Memory B cell (primary cell): Measurements from ENCODE around the gene BMP7.
"Not testable (repeated sequence)": the region's sequence is repeated elsewhere in the genome, so short reads cannot be mapped to it uniquely, and the experiment has no call there.

ENCODE experiments used
- ATAC-seq: fragments of 150-1000 bp; cut with Tn5 transposase; 2 replicates; pipeline ENCODE4 v1.10.0; 2021; ENCODE audit warnings: low read depth, mild to moderate bottlenecking, moderate library complexity
- DNase-seq, 2 donors: peaks; one replicate each; pipeline ENCODE4 v3.0.0; 2022; ENCODE audit warnings: low spot score in 2 of 2
- H3K27ac Mint-ChIP-seq: one replicate; pipeline ENCODE4 v1.8.0; 2022; ENCODE audit warnings: mild to moderate bottlenecking, moderate library complexity, mixed read lengths
- H3K27me3 Mint-ChIP-seq: one replicate; pipeline ENCODE4 v1.8.0; 2022; ENCODE audit warnings: mixed read lengths
- H3K36me3 Mint-ChIP-seq: one replicate; pipeline ENCODE4 v1.8.0; 2022; ENCODE audit warnings: mild to moderate bottlenecking, mixed read lengths
- H3K4me1 Mint-ChIP-seq: one replicate; pipeline ENCODE4 v1.8.0; 2022; ENCODE audit warnings: mixed read lengths
- H3K4me3 Mint-ChIP-seq: one replicate; pipeline ENCODE4 v1.8.0; 2022; ENCODE audit warnings: mild to moderate bottlenecking, moderate library complexity, mixed read lengths
- H3K9me3 Mint-ChIP-seq: one replicate; pipeline ENCODE4 v1.8.0; 2022; ENCODE audit warnings: mixed read lengths

The BMP7 gene

DNA sequence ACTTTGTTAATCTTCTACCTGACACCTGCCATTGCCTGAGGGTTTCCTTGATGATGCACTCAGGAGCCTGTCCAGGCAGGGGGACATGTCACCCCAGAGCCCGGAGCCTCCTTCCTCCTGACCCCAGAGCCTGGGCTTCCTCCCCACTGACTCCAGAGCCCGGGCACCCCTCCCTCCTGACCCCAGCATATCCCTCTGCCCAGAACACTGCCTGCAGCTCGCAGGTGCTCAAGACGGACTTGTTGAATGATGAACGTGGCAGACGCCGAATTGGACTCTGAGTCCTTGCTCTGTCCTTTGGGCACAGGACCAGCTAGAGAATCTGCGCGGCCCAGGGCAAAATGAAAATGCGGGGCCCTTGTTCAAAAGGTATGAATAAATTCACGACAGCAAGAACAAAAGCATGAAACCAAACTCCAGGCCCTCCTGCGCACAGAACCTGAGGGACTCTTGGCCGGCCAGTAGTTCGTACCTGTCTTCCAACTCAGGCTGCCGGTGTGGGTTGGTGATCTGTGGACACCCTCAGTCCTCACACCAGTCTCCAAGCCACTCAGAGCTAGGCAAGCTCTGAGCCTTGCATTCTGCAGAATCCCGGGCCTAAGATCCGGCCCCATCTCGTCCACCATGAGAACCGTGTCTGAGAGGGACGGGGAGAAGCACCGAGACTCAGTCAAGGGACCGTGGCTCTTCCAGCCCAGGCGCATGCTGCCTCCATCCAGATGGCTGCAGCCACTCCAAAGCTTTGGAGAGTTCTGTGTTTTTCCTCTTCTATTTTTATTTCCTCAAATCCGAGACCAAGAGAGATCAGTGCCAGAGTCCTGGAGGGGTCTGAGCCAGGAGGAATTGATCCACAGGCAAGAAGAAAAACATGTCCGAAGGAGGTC is 104.7 kb downstream of the BMP7 start:
- Mint-ChIP-seq H3K9me3 (peaks cover 1% of the 10 kb centered on the region), H3K4me3 (no peak overlapping the region), H3K4me1 (no peaks in the 10 kb centered on the region), H3K27me3 (peaks cover 8% of the 10 kb centered on the region), H3K27ac (no peak overlapping the region), H3K36me3 (no peaks in the 10 kb centered on the region)
- DNase-seq (no peak), ATAC-seq (no peak)

DNA sequence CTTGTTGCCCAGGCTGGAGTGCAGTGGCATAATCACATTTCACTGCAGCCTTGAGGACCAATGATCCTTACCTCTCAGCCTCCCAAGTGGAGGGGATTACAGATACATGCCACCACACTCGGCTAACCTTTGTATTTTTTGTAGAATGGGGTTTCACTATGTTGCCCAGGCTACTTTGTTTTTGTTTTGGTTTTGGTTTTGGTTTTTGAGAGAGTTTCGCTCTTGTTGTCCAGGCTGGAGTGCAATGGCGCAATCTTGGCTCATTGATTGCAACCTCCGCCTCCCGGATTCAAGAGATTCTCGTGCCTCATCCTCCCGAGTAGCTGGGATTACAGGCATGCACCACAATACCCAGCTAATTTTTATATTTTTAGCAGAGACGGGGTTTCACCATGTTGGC is 105.5 kb downstream of the BMP7 start:
- Mint-ChIP-seq H3K4me1 (no peaks in the 10 kb centered on the region), H3K27ac (no peak overlapping the region), H3K36me3 (no peaks in the 10 kb centered on the region), H3K9me3 (peaks cover 1% of the 10 kb centered on the region), H3K4me3 (no peak overlapping the region), H3K27me3 (peaks cover 8% of the 10 kb centered on the region)
- ATAC-seq (no peak), DNase-seq (no peak)

DNA sequence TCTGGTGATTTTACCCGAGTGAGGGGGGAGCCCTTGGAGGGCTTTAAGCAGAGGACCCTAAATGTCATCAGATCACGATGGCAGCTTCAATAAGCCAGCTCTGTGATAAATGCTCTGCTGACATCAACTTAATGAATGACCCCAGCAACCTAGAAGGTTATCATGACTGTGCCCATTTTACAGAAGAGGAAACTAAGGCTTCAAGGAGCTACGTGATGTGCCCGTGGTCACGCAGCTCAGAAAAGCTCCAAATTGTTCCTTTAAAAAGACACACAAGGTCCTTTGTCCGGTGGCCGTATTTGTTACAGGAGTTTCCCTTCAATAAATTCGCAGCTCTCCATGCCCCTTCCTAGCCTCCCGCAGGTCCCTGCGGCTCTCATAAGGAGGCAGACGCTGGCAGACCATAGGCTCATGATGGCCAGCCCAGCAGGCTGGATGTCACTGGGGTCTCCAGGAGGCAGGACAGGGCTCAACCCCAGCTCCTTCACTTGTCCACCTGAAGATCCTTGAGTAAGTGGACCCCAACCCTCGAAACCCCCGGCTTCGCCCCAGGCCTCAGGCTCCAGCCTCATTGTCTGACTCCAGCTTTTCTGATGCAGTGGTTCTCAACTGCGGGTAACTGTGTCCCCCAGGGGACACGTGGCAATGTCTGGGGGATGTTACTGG is 106.4 kb downstream of the BMP7 start:
- H3K4me3 Mint-ChIP-seq, result no peak overlapping the region
- H3K36me3 Mint-ChIP-seq, result no peaks in the 10 kb centered on the region
- peaks cover 1% of the 10 kb centered on the region for H3K9me3 Mint-ChIP-seq
- H3K27me3 Mint-ChIP-seq, result peaks cover 3% of the 10 kb centered on the region
- ATAC-seq (no peak), DNase-seq (no peak)
- H3K4me1 Mint-ChIP-seq, result no peaks in the 10 kb centered on the region
- no peak overlapping the region for H3K27ac Mint-ChIP-seq

DNA sequence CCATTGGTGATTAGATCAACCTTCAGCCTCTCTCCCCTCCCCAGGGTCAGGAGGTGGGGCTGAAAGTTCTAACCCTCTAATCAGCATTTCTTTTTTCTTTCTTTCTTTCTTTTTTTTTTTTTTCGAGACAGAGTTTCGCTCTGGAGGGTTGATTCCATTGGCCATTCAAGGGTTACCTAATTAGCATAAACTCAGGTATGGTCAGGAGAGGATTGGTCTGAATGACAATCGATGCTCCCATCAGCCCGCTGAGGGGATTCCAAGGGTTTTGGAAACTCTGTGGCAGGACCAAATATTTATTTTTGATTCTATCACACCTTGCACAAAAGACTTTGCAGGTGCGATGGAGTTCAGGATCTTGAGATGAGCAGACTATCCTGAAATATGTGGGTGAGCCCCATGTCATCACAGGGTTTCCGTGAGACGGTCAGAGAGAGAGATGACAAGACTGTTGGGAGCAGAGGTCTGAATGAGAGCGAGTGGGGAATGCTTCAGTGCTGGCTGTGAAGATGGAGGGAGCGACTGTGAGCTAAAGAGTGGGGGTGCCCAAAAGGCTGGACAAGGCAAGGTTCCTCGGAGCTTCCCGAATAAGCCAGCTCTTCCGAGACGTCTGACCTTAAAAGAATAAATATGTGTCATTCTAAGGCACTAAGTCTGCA is 107.1 kb downstream of the BMP7 start:
- Mint-ChIP-seq H3K4me3 (no peak overlapping the region), H3K4me1 (no peaks in the 10 kb centered on the region), H3K27me3 (no peaks in the 10 kb centered on the region), H3K36me3 (no peaks in the 10 kb centered on the region), H3K27ac (no peak overlapping the region), H3K9me3 (peaks cover 1% of the 10 kb centered on the region)
- ATAC-seq, result no peak
- no peak for DNase-seq

DNA sequence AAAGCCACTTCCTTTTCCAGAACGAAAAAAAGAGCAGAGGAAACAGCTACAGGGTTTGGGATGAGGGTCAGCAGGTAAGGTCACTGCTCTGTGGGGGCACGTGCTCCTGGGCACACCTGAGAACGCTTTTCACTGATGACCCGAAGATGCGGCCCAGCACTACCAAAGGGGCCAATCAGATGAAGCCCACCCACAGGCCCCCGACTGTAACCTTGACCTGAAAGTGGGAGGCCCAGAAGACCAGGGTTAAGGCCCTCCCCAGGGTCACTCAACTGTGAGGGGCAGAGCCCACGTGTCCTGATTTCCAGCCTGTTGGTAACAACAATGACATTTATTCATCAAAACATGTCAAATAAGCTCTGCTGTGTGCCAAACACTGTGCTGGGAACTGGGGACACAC is 108.0 kb downstream of the BMP7 start:
- peaks cover 1% of the 10 kb centered on the region for H3K9me3 Mint-ChIP-seq
- DNase-seq (no peak), ATAC-seq (no peak)
- no peaks in the 10 kb centered on the region for H3K4me1 Mint-ChIP-seq
- H3K27me3 Mint-ChIP-seq, result no peaks in the 10 kb centered on the region
- no peak overlapping the region for H3K4me3 Mint-ChIP-seq
- no peak overlapping the region for H3K27ac Mint-ChIP-seq
- no peaks in the 10 kb centered on the region for H3K36me3 Mint-ChIP-seq

DNA sequence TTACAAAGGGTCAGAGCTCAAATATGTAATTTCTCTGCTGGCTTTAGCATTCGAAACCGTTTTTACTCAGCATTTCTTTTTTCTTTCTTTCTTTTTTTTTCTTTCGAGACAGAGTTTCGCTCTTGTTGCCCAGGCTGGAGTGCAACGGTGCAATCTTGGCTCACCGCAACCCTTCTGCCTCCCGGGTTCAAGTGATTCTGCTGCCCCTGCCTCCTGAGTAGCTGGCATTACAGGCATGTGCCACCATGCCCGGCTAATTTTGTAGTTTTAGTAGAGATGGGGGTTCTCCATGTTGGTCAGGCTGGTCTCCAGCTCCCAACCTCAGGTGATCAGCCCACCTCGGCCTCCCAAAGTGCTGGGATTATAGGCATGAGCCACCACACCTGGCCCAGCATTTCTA is 108.7 kb downstream of the BMP7 start:
- ATAC-seq, DNase-seq, H3K27me3 Mint-ChIP-seq, H3K27ac Mint-ChIP-seq, H3K9me3 Mint-ChIP-seq, H3K4me3 Mint-ChIP-seq, H3K4me1 Mint-ChIP-seq, H3K36me3 Mint-ChIP-seq: not testable (repeated sequence)

DNA sequence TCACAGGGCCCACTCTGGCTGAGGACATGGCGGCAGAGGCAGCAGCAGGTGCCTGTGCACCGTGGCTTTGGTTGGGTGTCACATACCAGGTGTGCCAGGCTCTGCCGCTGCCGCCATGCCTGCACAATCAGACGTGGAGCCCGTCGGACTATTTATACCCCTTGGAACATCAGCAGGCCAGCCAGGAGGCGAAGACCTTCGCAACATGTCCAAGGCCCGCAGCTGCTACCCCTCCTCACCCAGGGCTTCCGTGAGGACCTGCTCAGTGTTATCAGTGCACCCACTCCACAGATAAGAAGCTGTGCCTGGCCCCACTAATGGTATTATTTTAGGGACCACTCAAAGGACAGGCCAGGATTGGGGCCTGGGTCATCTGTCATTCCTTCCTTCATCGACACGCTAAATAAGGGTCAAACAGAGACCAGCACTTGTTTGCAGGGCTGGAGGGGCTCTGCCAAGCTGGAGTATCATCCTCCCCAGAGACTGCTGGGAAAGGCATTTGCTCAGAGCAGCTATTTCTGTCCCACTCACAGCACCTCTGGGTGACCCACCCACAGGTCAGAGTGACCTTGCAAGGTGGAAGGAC is 109.2 kb downstream of the BMP7 start:
- Mint-ChIP-seq H3K27me3 (peaks cover 2% of the 10 kb centered on the region), H3K36me3 (no peaks in the 10 kb centered on the region), H3K27ac (no peak overlapping the region), H3K4me1 (no peaks in the 10 kb centered on the region), H3K9me3 (peaks cover 1% of the 10 kb centered on the region), H3K4me3 (no peak overlapping the region)
- ATAC-seq (no peak), DNase-seq (no peak)

DNA sequence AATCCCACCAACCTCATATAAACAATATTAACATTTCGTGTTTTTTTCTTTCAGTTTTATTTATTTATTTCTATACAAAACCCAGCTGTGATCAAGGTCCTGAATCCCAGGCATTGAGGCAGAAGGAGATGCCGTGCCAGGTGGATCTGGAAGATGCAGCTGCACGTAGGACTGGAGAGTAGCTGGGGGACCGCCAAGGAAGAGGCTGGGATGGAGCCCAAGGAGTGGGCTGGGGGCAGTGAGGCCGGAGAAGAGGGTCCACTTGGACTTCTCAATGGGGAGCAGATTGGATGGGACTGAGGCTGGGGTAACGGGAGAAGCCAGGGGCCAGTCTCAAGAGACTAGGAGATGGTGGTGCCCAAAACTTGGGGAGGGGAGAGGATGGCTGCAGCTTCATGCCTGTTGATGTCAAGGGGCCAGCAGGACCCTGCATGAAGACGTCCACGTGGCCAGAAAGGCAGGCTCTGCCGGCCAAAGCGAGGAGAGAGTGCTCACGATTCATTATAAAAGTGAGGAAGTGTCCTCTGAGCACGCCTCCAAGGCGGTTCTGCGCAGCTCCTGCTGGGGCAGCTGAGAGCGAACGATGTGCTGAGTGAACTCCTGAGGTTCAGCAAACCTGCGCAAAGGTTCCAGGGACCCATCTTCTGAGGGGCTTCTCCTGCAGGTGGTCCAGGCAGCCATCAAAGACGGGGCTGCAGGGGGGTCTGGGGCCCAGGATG is 110.3 kb downstream of the BMP7 start:
- H3K36me3 Mint-ChIP-seq, result no peaks in the 10 kb centered on the region
- no peak overlapping the region for H3K27ac Mint-ChIP-seq
- no peak for DNase-seq
- H3K9me3 Mint-ChIP-seq, result peaks cover 4% of the 10 kb centered on the region
- peaks cover 2% of the 10 kb centered on the region for H3K27me3 Mint-ChIP-seq
- no peak for ATAC-seq
- no peak overlapping the region for H3K4me3 Mint-ChIP-seq
- H3K4me1 Mint-ChIP-seq, result no peaks in the 10 kb centered on the region

DNA sequence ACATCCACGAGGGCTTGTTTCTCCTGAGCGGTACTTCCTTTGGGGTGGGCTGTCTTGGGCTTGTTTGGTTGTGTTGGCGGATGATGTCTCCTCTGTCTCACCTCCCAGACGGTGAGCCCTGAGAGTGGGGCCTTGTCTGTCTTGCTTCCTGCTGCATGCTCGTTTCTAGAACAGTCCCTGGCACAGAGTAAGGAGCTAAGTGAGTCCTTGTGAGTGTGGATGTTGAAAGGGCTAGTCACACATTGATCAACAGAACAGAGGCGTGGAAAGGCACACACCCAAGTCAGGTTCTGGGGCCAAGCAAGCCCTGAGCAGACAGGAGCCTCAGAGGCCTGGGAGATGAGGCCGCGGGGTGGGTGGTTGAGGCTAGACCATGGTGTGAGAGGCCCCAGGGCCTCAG is 111.0 kb downstream of the BMP7 start:
- DNase-seq (no peak), ATAC-seq (no peak)
- peaks cover 5% of the 10 kb centered on the region for H3K9me3 Mint-ChIP-seq
- H3K27ac Mint-ChIP-seq, result no peak overlapping the region
- H3K27me3 Mint-ChIP-seq, result peaks cover 2% of the 10 kb centered on the region
- no peak overlapping the region for H3K4me3 Mint-ChIP-seq
- no peaks in the 10 kb centered on the region for H3K36me3 Mint-ChIP-seq
- no peaks in the 10 kb centered on the region for H3K4me1 Mint-ChIP-seq

DNA sequence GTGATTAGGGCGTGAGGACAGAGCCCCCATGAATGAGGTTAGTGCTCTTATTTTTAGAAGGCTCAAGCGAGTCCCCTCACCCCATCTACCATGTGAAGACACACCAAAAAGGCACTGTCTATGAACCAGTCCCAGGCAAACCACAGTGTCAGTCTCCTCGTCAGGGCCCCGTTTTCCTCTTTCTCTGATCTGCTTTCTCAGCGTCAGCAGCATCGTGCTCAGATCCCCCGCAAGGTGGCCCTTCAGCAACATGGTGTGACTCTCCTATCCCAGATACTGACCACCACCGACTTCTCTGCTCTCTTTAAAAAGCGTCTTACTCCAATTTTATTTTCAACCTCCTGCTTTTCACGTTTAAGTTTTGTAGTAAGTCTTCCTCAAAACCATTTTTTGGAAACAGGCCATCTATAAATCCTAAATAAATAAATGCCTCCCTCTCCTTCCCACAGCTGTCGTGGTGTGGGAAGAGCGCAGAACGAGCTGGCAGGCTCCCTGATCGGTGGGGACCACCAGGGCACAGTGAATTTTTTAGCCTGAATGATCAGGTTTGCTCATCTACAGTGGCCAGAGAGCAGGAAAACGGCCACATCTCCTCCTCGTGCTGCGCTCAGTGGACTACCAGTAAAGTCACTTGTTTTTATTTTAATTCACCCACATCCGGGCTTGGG is 113.1 kb downstream of the BMP7 start:
- H3K9me3 Mint-ChIP-seq, result peaks cover 5% of the 10 kb centered on the region
- no peaks in the 10 kb centered on the region for H3K36me3 Mint-ChIP-seq
- no peak overlapping the region for H3K27ac Mint-ChIP-seq
- peaks cover 3% of the 10 kb centered on the region for H3K27me3 Mint-ChIP-seq
- DNase-seq (no peak), ATAC-seq (no peak)
- no peak overlapping the region for H3K4me3 Mint-ChIP-seq
- H3K4me1 Mint-ChIP-seq, result no peaks in the 10 kb centered on the region

DNA sequence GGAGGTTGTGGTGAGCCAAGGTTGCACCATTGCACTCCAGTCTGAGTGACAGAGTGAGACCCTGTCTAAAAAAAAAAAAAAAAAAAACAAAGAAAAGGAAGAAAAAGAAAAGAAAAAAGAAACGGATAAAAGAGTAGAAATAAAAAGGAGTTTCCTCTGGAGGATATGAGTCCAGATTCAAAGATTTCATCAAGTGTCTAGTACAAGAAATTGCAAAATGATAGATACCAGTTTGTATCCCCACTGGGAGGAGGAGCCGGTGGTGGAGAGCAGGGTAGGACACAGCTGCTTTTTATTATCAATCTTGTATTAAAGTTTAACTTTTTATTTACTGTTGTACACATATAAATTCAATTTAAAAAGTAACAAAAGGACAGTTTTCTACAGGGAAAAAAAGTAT is 113.9 kb downstream of the BMP7 start:
- no peak for ATAC-seq
- Mint-ChIP-seq H3K9me3 (peaks cover 5% of the 10 kb centered on the region), H3K27me3 (peaks cover 3% of the 10 kb centered on the region)

DNA sequence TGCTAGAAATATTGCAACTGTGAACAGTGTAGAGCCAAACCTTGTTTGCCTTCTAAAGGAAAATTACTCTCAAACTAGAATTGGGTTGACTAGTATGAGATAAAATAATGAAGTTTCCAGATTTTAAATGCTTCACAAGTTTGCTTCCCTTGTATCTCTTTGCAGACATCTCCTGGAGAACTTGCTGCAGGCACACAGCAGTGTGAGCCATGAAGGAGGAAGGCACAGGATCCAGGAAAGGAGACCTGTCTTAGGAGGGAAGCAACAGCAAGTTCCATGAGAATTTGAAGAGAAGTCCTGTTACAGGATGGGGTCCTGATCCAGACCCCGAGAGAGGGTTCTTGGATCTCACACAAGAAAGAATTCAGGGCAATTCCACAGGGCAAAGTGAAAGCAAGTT is 115.9 kb downstream of the BMP7 start:
- ATAC-seq (no peak), DNase-seq (no peak)
- no peaks in the 10 kb centered on the region for H3K36me3 Mint-ChIP-seq
- no peaks in the 10 kb centered on the region for H3K4me1 Mint-ChIP-seq
- no peak overlapping the region for H3K4me3 Mint-ChIP-seq
- H3K27me3 Mint-ChIP-seq, result peaks cover 5% of the 10 kb centered on the region
- H3K27ac Mint-ChIP-seq, result no peak overlapping the region
- H3K9me3 Mint-ChIP-seq, result peaks cover 11% of the 10 kb centered on the region

More for the DNA sequence above, 113.9 kb downstream of the BMP7 start:
- Mint-ChIP-seq H3K4me1 (no peaks in the 10 kb centered on the region), H3K27ac (no peak overlapping the region), H3K4me3 (no peak overlapping the region), H3K36me3 (no peaks in the 10 kb centered on the region)
- DNase-seq, result no peak

DNA sequence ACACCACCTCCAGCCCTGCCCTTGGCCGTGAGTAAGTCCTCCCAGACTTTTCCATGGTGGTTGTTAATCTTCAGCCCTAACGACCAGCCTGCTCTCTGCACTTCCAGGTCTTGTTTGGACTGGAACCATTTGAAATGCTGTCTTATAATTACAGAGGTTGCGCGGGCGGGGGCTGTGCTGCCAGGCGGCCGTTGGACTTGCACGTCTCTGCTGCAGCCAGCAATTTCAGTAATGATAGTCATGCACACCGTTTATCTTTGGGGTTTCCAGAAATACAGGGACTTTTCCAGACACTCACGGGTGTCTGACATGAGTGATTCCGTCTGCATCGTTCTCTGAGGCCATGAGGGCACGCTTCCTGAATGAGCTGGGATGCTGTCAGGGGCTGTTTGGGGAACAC is 118.2 kb downstream of the BMP7 start:
- Mint-ChIP-seq H3K4me3 (no peak overlapping the region), H3K4me1 (no peaks in the 10 kb centered on the region), H3K27me3 (peaks cover 7% of the 10 kb centered on the region), H3K36me3 (no peaks in the 10 kb centered on the region), H3K27ac (no peak overlapping the region), H3K9me3 (peaks cover 11% of the 10 kb centered on the region)
- DNase-seq (no peak), ATAC-seq (no peak)
